ENCODE data around the gene PRKCB.

PRKCB gene

GRCh38 chr16:23968176-23968575 is 132.4 kb downstream of the PRKCB start:
- DNase-seq (ENCODE audit: low read depth): no peak

DNA sequence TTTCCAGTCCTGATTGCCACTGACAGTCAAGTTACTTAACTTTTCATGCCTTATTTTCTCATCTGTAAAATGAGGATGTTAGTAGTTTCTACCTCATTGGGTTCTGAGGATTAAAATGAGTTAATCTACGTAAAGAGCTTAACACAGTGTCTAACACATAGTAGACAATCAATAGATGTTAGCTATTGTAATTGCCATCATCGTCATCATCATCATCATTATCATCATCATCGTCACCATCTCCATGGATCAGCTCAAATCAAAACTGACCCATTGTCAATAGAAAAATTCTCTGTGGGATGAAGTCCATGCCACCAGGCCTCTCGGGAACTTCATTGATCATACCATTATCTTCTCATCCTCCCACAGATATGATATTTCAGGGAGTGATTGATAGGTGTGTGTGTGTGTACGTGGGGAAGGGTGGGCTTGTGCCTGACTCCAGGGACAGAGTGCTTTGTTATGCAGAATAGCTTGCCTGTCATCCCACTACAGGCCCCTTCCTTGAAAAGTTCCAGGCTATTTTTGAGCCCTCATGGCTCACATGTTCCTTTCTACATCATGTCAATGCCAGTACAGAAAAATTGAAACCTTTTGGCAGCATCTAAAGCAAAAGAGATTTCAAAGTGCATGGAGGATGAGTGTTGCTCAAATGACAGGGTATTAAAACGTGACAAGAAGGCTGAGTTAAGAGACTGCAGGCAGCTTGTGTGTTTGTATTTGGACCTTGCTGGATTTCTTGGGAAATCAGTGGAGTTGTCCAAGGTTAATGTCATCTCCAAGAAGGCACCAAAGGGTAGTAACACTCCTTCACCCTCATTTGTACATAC is 133.9 kb downstream of the PRKCB start:
- DNase-seq (ENCODE audit: low read depth): no peak

DNA sequence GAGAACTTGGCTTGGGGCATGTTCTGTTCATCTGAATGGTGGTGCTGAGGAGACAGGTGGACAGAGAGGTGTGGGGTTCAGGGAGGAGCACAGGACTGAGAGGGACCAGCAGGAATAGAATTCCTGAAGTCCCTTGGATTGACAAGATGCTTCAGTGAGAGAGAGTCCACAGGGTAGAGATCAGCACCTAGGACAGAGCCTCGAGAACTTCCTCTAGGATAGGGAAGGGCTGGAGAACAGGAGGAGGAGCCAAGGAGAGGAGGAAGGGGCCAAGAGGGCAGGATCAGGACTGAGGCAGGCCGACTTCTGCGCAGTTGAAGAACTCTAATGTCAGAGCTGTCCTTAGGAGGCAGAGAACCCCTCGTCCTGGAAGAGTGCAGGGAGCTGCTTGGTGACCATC is 138.4 kb downstream of the PRKCB start:
- no peak for DNase-seq (ENCODE audit: low read depth)

DNA sequence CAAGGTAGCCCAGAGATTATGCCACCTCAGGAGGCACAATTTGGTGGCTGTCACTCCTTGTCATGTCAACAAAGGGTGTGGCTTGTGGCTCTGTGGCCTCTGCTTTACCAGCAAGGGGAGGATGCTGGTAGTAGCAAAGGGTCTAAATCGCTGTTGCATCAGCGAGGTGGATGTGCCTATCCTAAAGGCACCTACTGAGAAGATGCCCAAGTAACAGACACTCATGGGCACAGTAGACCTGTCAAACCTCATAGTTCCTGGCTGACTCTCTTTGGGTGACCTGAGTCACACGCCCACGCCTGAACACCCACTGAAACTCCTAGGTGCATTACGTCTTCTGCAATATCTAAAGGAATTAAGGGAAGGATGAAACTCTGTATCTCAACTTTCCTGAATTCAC is 139.5 kb downstream of the PRKCB start:
- no peak for DNase-seq (ENCODE audit: low read depth)

- DNase-seq (ENCODE audit: low read depth): no peak
Observed at GRCh38 chr16:23976091-23976490, 140.3 kb downstream of the PRKCB start.

DNA sequence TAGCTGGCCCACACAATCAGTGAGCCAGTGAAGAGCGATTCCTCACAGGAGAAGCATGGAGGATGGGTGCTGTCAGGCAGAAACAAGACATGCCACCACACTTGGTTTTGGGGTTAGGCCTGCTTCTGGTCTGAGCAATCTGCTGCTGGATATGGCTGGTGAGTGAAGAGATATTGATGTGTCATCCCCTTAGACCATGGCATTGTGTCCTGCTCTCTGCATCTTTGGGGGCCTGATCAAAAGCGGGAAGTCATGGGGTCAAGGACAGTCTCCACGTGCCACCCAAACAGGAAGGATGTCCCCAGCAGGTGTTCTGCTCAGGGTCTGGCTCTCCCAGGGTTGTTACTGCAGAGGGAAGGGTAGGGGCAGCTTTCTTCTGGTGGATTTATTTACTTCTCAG is 140.7 kb downstream of the PRKCB start:
- DNase-seq (ENCODE audit: low read depth): no peak

- DNase-seq (ENCODE audit: low read depth): no peak
Observed at GRCh38 chr16:23979441-23979840, 143.7 kb downstream of the PRKCB start.

GRCh38 chr16:23979982-23980381 is 144.2 kb downstream of the PRKCB start:
- no peak for DNase-seq (ENCODE audit: low read depth)

DNA sequence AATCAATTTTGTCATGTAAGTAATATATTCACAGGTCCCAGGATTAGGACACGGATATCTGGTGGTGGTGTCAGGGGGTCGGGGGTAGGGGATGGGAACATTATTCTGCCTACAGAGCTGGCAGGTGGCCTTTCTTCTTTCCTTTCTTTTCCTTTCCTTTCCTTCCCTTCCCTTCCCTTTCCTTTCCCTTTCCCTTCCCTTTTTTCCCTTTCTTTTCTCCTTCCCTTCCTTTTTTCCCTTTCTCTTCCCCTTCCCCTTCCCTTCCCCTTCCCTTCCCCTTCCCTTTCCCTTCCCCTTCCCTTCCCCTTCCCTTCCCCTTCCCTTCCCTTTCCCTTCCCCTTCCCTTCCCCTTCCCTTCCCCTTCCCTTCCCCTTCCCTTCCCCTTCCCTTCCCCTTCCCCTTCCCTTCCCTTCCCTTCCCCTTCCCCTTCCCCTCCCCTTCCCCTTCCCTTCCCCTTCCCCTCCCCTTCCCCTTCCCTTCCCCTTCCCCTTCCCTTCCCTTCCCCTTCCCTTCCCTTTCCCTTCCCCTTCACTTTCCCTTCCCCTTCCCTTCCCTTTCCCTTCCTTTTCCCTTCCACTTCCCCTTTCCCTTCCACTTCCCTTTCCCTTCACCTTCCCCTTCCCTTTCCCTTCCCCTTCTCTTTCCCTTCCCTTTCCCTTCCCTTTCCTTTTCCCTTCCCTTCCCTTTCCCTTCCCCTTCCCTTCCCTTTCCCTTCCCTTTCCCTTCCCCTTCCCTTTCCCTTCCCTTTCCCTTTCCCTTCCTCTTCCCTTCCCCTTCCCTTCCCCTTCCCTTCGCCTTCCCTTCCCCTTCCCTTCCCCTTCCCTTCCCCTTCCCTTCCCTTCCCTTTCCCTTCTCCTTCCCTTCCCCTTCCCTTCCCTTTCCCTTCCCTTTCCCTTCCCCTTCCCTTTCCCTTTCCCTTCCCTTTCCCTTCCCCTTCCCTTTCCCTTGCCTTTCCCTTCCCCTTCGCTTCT is 145.9 kb downstream of the PRKCB start:
- no peak for DNase-seq (ENCODE audit: low read depth)

- no peak for DNase-seq (ENCODE audit: low read depth)
Observed at GRCh38 chr16:23986455-23986854, 150.7 kb downstream of the PRKCB start.

- no peak for DNase-seq (ENCODE audit: low read depth)
Observed at GRCh38 chr16:23987443-23987842, 151.7 kb downstream of the PRKCB start.

GRCh38 chr16:23990507-23990906 is 154.7 kb downstream of the PRKCB start:
- no peak for DNase-seq (ENCODE audit: low read depth)

- DNase-seq (ENCODE audit: low read depth): no peak
Observed at GRCh38 chr16:23991066-23991465, 155.3 kb downstream of the PRKCB start.

DNA sequence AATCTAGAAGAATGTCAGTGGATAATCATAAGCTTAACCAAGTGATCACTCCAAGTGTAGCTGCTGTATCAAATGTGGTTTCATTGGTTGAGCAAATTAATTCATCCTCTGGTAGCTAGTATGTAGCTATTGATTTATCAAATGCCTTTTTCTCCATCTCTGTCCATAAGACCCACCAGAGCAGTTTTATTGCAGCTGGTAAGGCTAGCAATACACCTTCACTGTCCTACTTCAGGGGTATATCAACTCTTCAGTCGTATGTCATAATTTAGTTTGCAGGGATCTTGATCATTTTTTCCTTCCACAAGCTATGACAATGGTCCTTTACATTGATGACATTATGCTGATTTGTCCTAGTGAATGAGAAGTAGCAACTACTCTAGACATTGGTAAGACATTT is 158.8 kb downstream of the PRKCB start:
- no peak for DNase-seq (ENCODE audit: low read depth)

- no peak for DNase-seq (ENCODE audit: low read depth)
Observed at GRCh38 chr16:23996258-23996955, 160.6 kb downstream of the PRKCB start.

- no peak for DNase-seq (ENCODE audit: low read depth)
Observed at GRCh38 chr16:23998771-23999170, 163.0 kb downstream of the PRKCB start.

- DNase-seq (ENCODE audit: low read depth): no peak
Observed at GRCh38 chr16:23999663-24000062, 163.9 kb downstream of the PRKCB start.

- no peak for DNase-seq (ENCODE audit: low read depth)
Observed at GRCh38 chr16:24001710-24002109, 165.9 kb downstream of the PRKCB start.

- DNase-seq (ENCODE audit: low read depth): no peak
Observed at GRCh38 chr16:24002619-24003018, 166.8 kb downstream of the PRKCB start.

DNA sequence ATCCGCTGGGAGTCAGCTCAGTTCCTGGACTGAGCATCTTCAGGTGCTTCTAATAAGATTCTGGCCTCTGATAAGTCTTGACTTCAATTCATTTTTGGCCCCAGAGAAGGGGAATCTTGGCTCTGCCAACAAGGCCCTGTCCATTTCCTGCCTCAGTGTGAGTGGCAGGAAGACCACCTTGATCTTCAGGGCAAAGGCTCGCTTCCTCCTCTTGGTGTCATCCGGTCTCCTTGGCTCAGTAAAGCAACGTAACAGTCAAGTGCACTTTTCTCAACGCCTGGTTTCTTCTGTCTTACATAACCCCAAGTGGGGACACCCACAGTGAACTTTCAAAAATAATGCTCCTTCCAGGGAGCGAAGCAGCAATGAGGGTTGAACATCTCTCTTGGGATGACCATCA is 169.8 kb downstream of the PRKCB start:
- DNase-seq (ENCODE audit: low read depth): no peak

DNA sequence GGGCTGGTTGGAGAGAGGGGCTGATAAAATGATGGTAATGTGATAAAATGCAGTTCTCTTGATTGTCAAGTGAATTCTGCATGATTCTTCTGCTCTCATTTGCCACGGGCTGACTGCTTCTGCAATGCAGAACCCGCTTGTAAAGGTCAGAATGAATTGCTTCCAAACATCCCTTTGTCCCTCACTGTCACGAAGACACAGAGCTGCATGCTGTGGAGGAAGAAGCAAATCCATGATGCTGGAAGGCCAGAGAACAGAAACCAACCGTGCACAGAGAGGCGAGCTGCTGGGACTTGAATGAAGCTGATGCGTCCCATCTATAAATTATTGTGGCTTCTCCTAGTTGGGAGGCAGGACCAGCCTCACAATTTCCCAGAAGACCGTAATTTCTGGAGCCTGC is 171.6 kb downstream of the PRKCB start:
- DNase-seq (ENCODE audit: low read depth): no peak

- DNase-seq (ENCODE audit: low read depth): no peak
Observed at GRCh38 chr16:24007934-24008333, 172.2 kb downstream of the PRKCB start.
